ENCODE measurements around the gene CCL17. TPM values are rescaled to one million over a fixed set of nuclear protein-coding genes. Genes with fewer than 3 reads are reported as not detected.

The CCL17 gene
- total RNA-seq, 2 experiments from 2014 or later, result not detected

- intact Hi-C loops (cut with micrococcal nuclease; ENCODE audit: unreplicated experiment), result no loop called here
- no peaks in the 10 kb centered on the region for H3K4me1 ChIP-seq (ENCODE audit: insufficient read depth, low read length, poor library complexity, severe bottlenecking)
- H3K9me3 ChIP-seq (ENCODE audit: low read length), result no peaks in the 10 kb centered on the region
- H4K20me1 ChIP-seq (ENCODE audit: insufficient read depth, low read length), result no peaks in the 10 kb centered on the region
- no peak overlapping the region for H3K4me3 ChIP-seq (ENCODE audit: low read depth, low read length, poor library complexity, severe bottlenecking)
- CTCF ChIA-PET (ENCODE audit: unreplicated experiment), result no interaction called here
- H3K36me3 ChIP-seq (ENCODE audit: insufficient read depth, low read length), result peaks cover 41% of the 10 kb centered on the region
- BruUV-seq (replicated peaks), result no TSS peak
- POLR2A ChIA-PET, result no interaction called here
- no peak for DNase-seq (ENCODE audit: low spot score)
- no peak overlapping the region for H3K4me2 ChIP-seq (ENCODE audit: low read length)
- no peaks in the 10 kb centered on the region for H3K9me2 ChIP-seq (ENCODE audit: insufficient read depth, low read length)
- no peak overlapping the region for H2AFZ ChIP-seq (ENCODE audit: low read length)
- no peaks in the 10 kb centered on the region for H3K79me2 ChIP-seq (ENCODE audit: insufficient read depth, low read depth, low read length)
- no peak overlapping the region for H3K27ac ChIP-seq (ENCODE audit: low read depth, low read length, poor library complexity, severe bottlenecking)
- TF ChIP-seq CTCF (conservative IDR thresholded peaks at IDR 0.05; ENCODE audit: low read length) (no peak), EZH2phosphoT487 (IDR thresholded peaks at IDR 0.05; ENCODE audit: borderline replicate concordance, low read depth, low read length) (no peak)
Observed at GRCh38 chr16:57426356-57426755, 21.8 kb downstream of the CCL17 start.

GRCh38 chr16:57427307-57427706 lies 22.7 kb downstream of the CCL17 start:
- ChIA-PET CTCF (ENCODE audit: unreplicated experiment) (no interaction called here), POLR2A (no interaction called here)
- H3K9me2 ChIP-seq (ENCODE audit: insufficient read depth, low read length), result no peaks in the 10 kb centered on the region
- BruUV-seq (replicated peaks), result no TSS peak
- no peak overlapping the region for H3K27ac ChIP-seq (ENCODE audit: low read depth, low read length, poor library complexity, severe bottlenecking)
- H4K20me1 ChIP-seq (ENCODE audit: insufficient read depth, low read length), result no peaks in the 10 kb centered on the region
- H3K9me3 ChIP-seq (ENCODE audit: low read length), result no peaks in the 10 kb centered on the region
- DNase-seq (ENCODE audit: low spot score), result no peak
- no peak overlapping the region for H2AFZ ChIP-seq (ENCODE audit: low read length)
- intact Hi-C loops (cut with micrococcal nuclease; ENCODE audit: unreplicated experiment), result no loop called here
- H3K4me2 ChIP-seq (ENCODE audit: low read length), result no peak overlapping the region
- TF ChIP-seq CTCF (conservative IDR thresholded peaks at IDR 0.05; ENCODE audit: low read length), result no peak
- no peak for TF ChIP-seq EZH2phosphoT487 (IDR thresholded peaks at IDR 0.05; ENCODE audit: borderline replicate concordance, low read depth, low read length)
- H3K79me2 ChIP-seq (ENCODE audit: insufficient read depth, low read depth, low read length), result no peaks in the 10 kb centered on the region
- peaks cover 50% of the 10 kb centered on the region for H3K36me3 ChIP-seq (ENCODE audit: insufficient read depth, low read length)
- no peak overlapping the region for H3K4me3 ChIP-seq (ENCODE audit: low read depth, low read length, poor library complexity, severe bottlenecking)
- no peaks in the 10 kb centered on the region for H3K4me1 ChIP-seq (ENCODE audit: insufficient read depth, low read length, poor library complexity, severe bottlenecking)

GRCh38 chr16:57427824-57428223 lies 23.3 kb downstream of the CCL17 start:
- H3K9me2 ChIP-seq (ENCODE audit: insufficient read depth, low read length), result no peaks in the 10 kb centered on the region
- H3K9me3 ChIP-seq (ENCODE audit: low read length), result no peaks in the 10 kb centered on the region
- peaks cover 55% of the 10 kb centered on the region for H3K36me3 ChIP-seq (ENCODE audit: insufficient read depth, low read length)
- H3K4me3 ChIP-seq (ENCODE audit: low read depth, low read length, poor library complexity, severe bottlenecking), result no peak overlapping the region
- ChIA-PET POLR2A (no interaction called here), CTCF (ENCODE audit: unreplicated experiment) (no interaction called here)
- H3K4me1 ChIP-seq (ENCODE audit: insufficient read depth, low read length, poor library complexity, severe bottlenecking), result no peaks in the 10 kb centered on the region
- BruUV-seq (replicated peaks), result no TSS peak
- no peak overlapping the region for H3K27ac ChIP-seq (ENCODE audit: low read depth, low read length, poor library complexity, severe bottlenecking)
- intact Hi-C loops (cut with micrococcal nuclease; ENCODE audit: unreplicated experiment), result no loop called here
- H4K20me1 ChIP-seq (ENCODE audit: insufficient read depth, low read length), result no peaks in the 10 kb centered on the region
- TF ChIP-seq EZH2phosphoT487 (IDR thresholded peaks at IDR 0.05; ENCODE audit: borderline replicate concordance, low read depth, low read length) (no peak), CTCF (conservative IDR thresholded peaks at IDR 0.05; ENCODE audit: low read length) (no peak)
- no peaks in the 10 kb centered on the region for H3K79me2 ChIP-seq (ENCODE audit: insufficient read depth, low read depth, low read length)
- DNase-seq (ENCODE audit: low spot score), result no peak
- no peak overlapping the region for H3K4me2 ChIP-seq (ENCODE audit: low read length)
- no peak overlapping the region for H2AFZ ChIP-seq (ENCODE audit: low read length)

Measured in OCI-LY7 (cell line).